ENCODE data around the gene CADPS. TPM values are rescaled to one million over a fixed set of nuclear protein-coding genes. Genes with fewer than 3 reads are reported as not detected.

The CADPS gene
- total and polyA plus RNA-seq, 2 of the 4 experiments (the other 2 are of a cell fraction), result not detected

GRCh38 chr3:62604751-62605351 lies 270.4 kb downstream of the CADPS start:
- BruUV-seq (replicated peaks), result no TSS peak
- Histone ChIP-seq H2BK5ac (ENCODE audit: low read depth, low read length, poor library complexity, severe bottlenecking) (peak overlapping the region; percentile 55), H2BK15ac (ENCODE audit: low read depth, low read length) (peak overlapping the region; percentile 79; the same call in 2 of the 3 replicates), H4K20me1 (ENCODE audit: insufficient read depth, low read length) (no peaks in the 10 kb centered on the region), H3K9ac (ENCODE audit: low read depth, low read length) (no peak overlapping the region), H2BK20ac (ENCODE audit: low read depth, low read length) (peak overlapping the region; percentile 90), H3K14ac (replicated peaks; ENCODE audit: low read depth, low read length) (peak overlapping the region; percentile 57; the same call in 1 of the 2 replicates), H3K18ac (ENCODE audit: low read depth, low read length) (no peak overlapping the region), H4K8ac (ENCODE audit: low read depth in 2 of 2, low read length in 2 of 2) (peak overlapping the region in 1 of 2 experiments; percentile 63; a peak in 1 of 4 replicates), H4K5ac (ENCODE audit: low read depth, low read length) (no peak overlapping the region), H3K4me3 (ENCODE audit: insufficient read depth, low read depth, low read length) (no peak overlapping the region), H2AFZ (replicated peaks; ENCODE audit: low read length, poor library complexity) (peak overlapping the region; percentile 52), H3K36me3 (ENCODE audit: control insufficient read depth, insufficient read depth, low read length) (no peaks in the 10 kb centered on the region), H3K4me2 (ENCODE audit: low read depth, low read length) (peak overlapping the region; percentile 39), H2BK120ac (ENCODE audit: low read depth, low read length) (peak overlapping the region; percentile 99), H3K4me1 (ENCODE audit: control insufficient read depth, insufficient read depth, low read length) (peaks cover 15% of the 10 kb centered on the region), H3K23ac (ENCODE audit: low read depth, low read length) (no peak overlapping the region; the same call in 1 of the 2 replicates), H3K56ac (ENCODE audit: extremely low read depth, insufficient read depth, low read length) (peak overlapping the region; percentile 35; the same call in 1 of the 2 replicates), H3K79me1 (ENCODE audit: low read depth in 1 of 2, low read length in 2 of 2) (no peaks in the 10 kb centered on the region), H3K27ac (ENCODE audit: insufficient read depth, low read length) (no peak overlapping the region; the same call in 1 of the 2 replicates), H3K4ac (ENCODE audit: low read depth, low read length) (peak overlapping the region; percentile 80), H3K27me3 (ENCODE audit: control insufficient read depth, insufficient read depth, low read length) (no peaks in the 10 kb centered on the region), H2AK9ac (replicated peaks; ENCODE audit: low read depth, low read length, poor library complexity) (no peak overlapping the region), H4K91ac (ENCODE audit: insufficient read depth, low read depth, low read length) (peak overlapping the region; percentile 57; the same call in 1 of the 2 replicates), H3K9me1 (ENCODE audit: insufficient read depth, low read length) (peaks cover 7% of the 10 kb centered on the region), H3K9me3 (ENCODE audit: control insufficient read depth, insufficient read depth, low read length) (no peaks in the 10 kb centered on the region), H2AK5ac (ENCODE audit: low read depth, low read length) (peak overlapping the region; percentile 50)
- ATAC-seq (ENCODE audit: low read depth) (0 out of 2 replicates have a peak, but pooled peaks have one; percentile 2), DNase-seq (no peak)
- TF ChIP-seq CHD1 (IDR thresholded peaks at IDR 0.05; ENCODE audit: low read depth, low read length), result no peak
- TF ChIP-seq RFX5 (IDR thresholded peaks at IDR 0.05; ENCODE audit: low read depth, low read length), result no peak
- TF ChIP-seq POLR2A (IDR thresholded peaks at IDR 0.05; ENCODE audit: low read depth, low read length), result no peak
- intact Hi-C loops (cut with micrococcal nuclease) (no loop called here), in situ Hi-C loops (cut with MboI; ENCODE audit: low sequenced_read_pairs) (loop anchor here (25.0 kb wide), 3 partner anchors 732 to 1382 kb away; partner anchors contain the start of gene C3orf49), dilution Hi-C loops (cut with HindIII; ENCODE audit: low sequenced_read_pairs, unreplicated experiment) (no loop called here)
- ChIA-PET POLR2A (ENCODE audit: unreplicated experiment) (interaction anchor here (0.6 kb wide), 2 partner anchors 47 to 102 kb away, joined by 3 read pairs; no protein-coding TSS in a partner anchor), CTCF (interaction anchor here (1.4 to 1.7 kb wide), 2 partner anchors 18 to 21 kb away, joined by 4 to 6 read pairs; no protein-coding TSS in a partner anchor)
- WGBS, 2 experiments (ENCODE audit: extremely low coverage in 2 of 2, insufficient read length in 1 of 2), result no CpG with 5 or more reads among the region's 1 CpG
